Measurements from ENCODE around the gene SCGB1D4.
"Not testable (repeated sequence)": the region's sequence is repeated elsewhere in the genome, so short reads cannot be mapped to it uniquely, and the experiment has no call there.

The SCGB1D4 gene

DNA sequence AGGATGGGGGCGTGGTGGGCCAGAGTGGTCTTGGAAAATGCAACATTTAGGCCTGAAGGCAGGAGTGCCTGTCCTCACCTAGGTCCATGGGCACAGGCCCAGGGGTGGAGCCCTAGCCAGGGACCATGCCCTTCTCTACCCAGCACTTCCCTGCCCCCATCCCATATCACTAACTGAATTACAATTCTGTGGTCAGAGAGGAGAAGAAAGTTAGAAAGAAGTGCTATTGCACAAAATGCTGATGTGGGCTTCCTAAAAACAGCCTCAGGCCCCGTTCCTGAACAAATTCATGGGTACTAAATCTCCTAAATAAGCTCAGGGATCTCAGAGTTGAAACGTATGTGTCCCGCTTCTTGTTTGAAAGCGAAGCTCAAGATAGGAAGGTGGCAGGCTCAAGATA, 34.9 kb upstream of the SCGB1D4 start:
- H3K36me3 ChIP-seq (ENCODE audit: control insufficient read depth in 5 of 5, insufficient read depth in 5 of 5, low read length in 5 of 5) = no peaks in the 10 kb centered on the region
- H3K27ac ChIP-seq (ENCODE audit: low read depth, low read length) = no peak overlapping the region
- no peaks in the 10 kb centered on the region for H3K9me3 ChIP-seq (ENCODE audit: control insufficient read depth in 5 of 5, low read length in 5 of 5)
- H3K4me1 ChIP-seq (ENCODE audit: control insufficient read depth in 5 of 5, insufficient read depth in 5 of 5, low read length in 5 of 5) = peaks cover 0 to 17% (median 12%) of the 10 kb centered on the region in 5 donors
- H3K9ac ChIP-seq (ENCODE audit: low read length in 5 of 5) = no peak overlapping the region
- no peak overlapping the region for H3K4me3 ChIP-seq (ENCODE audit: low read depth in 1 of 5, low read length in 5 of 5)
- peaks cover 0 to 3% (median 0%) of the 10 kb centered on the region in 5 donors for H3K27me3 ChIP-seq (ENCODE audit: control insufficient read depth in 5 of 5, insufficient read depth in 4 of 5, low read length in 5 of 5)

DNA sequence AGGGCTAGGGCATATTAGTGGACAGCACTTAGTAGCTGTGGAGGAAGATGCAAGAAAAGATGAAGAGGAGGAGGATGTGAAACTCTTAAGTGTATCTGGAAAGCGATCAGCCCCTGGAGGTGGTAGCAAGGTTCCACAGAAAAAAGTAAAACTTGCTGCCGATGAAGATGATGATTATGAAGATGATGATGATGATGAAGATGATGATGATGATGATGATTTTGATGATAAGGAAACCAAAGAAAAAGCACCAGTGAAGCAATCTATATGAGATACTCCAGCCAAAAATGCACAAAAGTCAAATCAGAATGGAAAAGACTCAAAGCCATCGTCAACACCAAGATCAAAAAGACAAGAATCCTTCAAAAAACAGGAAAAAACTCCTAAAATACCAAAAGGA, 32.4 kb upstream of the SCGB1D4 start:
- not testable (repeated sequence) for H3K4me1 ChIP-seq (ENCODE audit: control insufficient read depth in 5 of 5, insufficient read depth in 5 of 5, low read length in 5 of 5); H3K27me3 ChIP-seq (ENCODE audit: control insufficient read depth in 5 of 5, insufficient read depth in 4 of 5, low read length in 5 of 5); H3K9ac ChIP-seq (ENCODE audit: low read length in 5 of 5); H3K27ac ChIP-seq (ENCODE audit: low read depth, low read length); H3K4me3 ChIP-seq (ENCODE audit: low read depth in 1 of 5, low read length in 5 of 5); H3K9me3 ChIP-seq (ENCODE audit: control insufficient read depth in 5 of 5, low read length in 5 of 5); H3K36me3 ChIP-seq (ENCODE audit: control insufficient read depth in 5 of 5, insufficient read depth in 5 of 5, low read length in 5 of 5)

DNA sequence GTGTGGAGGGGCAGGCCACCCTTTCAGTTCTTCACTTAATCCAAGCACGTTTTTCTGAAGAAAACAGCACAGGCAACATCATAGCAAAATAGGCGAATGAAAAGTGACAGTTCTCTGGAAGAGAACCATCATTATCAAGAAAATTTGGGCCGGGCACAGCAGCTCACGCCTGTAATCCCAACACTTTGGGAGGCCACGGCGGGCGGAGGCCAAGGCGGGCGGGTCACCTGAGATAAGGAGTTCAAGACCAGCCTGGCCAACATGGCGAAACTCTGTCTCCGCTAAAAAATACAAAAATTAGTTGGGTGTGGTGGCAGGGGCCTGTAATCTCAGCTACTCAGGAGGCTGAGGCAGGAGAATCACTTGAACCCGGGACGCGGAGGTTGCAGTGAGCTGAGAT, 28.7 kb upstream of the SCGB1D4 start:
- H3K36me3 ChIP-seq (ENCODE audit: control insufficient read depth in 5 of 5, insufficient read depth in 5 of 5, low read length in 5 of 5); H3K9ac ChIP-seq (ENCODE audit: low read length in 5 of 5); H3K27ac ChIP-seq (ENCODE audit: low read depth, low read length); H3K27me3 ChIP-seq (ENCODE audit: control insufficient read depth in 5 of 5, insufficient read depth in 4 of 5, low read length in 5 of 5); H3K4me1 ChIP-seq (ENCODE audit: control insufficient read depth in 5 of 5, insufficient read depth in 5 of 5, low read length in 5 of 5); H3K4me3 ChIP-seq (ENCODE audit: low read depth in 1 of 5, low read length in 5 of 5); H3K9me3 ChIP-seq (ENCODE audit: control insufficient read depth in 5 of 5, low read length in 5 of 5): not testable (repeated sequence)

DNA sequence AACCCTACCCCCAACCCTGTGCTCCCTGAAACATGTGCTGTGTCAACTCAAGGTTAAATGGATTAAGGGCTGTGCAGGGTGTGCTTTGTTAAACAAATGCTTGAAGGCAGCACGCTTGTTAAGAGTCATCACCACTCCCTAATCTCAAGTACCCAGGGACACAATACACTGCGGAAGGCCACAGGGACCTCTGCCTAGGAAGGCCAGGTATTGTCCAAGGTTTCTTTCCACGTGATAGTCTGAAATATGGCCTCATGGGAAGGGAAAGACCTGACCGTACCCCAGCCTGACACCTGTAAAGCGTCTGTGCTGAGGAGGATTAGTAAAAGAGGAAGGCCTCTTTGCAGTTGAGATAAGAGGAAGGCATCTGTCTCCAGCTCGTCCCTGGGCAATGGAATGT, 27.8 kb upstream of the SCGB1D4 start:
- H3K9me3 ChIP-seq (ENCODE audit: control insufficient read depth in 5 of 5, low read length in 5 of 5); H3K27me3 ChIP-seq (ENCODE audit: control insufficient read depth in 5 of 5, insufficient read depth in 4 of 5, low read length in 5 of 5); H3K27ac ChIP-seq (ENCODE audit: low read depth, low read length); H3K36me3 ChIP-seq (ENCODE audit: control insufficient read depth in 5 of 5, insufficient read depth in 5 of 5, low read length in 5 of 5); H3K9ac ChIP-seq (ENCODE audit: low read length in 5 of 5); H3K4me1 ChIP-seq (ENCODE audit: control insufficient read depth in 5 of 5, insufficient read depth in 5 of 5, low read length in 5 of 5); H3K4me3 ChIP-seq (ENCODE audit: low read depth in 1 of 5, low read length in 5 of 5): not testable (repeated sequence)

DNA sequence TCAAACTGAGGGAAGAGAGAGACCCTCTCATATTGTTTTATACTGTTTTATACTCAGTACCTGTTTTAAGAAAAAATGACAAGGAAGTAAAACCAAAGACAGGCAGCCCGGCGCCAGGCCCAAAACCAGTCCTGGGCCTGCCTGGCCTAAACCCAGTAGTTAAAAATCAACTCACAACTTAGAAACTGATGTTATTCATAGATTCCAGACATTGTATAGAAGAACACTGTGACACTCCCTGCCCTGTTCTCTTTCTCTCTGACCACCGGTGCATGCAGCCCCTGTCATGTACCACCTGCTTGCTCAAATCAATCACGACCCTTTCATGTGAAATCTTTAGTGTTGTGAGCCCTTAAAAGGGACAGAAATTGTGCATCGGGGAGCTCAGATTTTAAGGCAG, 26.9 kb upstream of the SCGB1D4 start:
- not testable (repeated sequence) for H3K4me1 ChIP-seq (ENCODE audit: control insufficient read depth in 5 of 5, insufficient read depth in 5 of 5, low read length in 5 of 5); H3K9me3 ChIP-seq (ENCODE audit: control insufficient read depth in 5 of 5, low read length in 5 of 5); H3K27ac ChIP-seq (ENCODE audit: low read depth, low read length)

DNA sequence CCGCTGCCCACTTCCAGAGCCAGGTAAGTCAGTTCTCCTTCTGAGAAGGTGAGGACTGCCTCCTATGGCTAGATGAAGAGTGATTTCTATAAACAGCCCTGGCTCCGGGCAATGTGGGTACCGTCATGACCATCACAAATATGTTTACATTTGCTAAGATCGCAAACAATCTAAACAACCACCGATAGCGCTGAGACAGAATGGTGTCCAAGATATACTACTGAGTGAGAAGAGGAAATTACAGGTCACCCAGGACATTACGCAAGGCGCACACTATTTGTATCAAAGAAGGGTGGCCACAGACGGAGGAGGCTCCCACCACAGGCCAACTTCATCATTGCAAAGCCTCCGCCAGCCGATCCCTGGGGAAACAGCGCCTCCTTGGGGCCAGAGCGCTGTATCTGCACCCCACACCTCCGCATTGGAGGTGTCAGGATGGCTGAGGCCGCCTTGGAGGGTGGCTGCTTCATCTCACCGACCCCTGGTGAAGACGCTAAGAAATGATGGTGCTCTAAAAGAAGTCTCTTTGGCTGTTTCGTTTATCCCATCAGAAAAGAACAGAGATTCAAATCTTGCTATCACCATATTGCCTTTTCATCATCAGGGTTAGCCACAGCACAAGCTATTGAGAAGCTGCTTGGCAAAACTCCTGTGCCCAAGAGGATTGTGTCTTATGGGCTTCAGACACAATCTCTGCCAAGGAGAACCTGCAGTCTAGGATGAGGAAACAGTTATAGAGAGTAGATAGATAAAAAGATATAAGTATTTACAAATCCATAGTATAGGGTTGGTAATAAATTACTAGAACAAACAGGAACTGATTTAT, 26.1 kb upstream of the SCGB1D4 start:
- H3K9me3 ChIP-seq (ENCODE audit: control insufficient read depth in 5 of 5, low read length in 5 of 5) = no peaks in the 10 kb centered on the region
- H3K27ac ChIP-seq (ENCODE audit: low read depth, low read length) = no peak overlapping the region
- H3K27me3 ChIP-seq (ENCODE audit: control insufficient read depth in 5 of 5, insufficient read depth in 4 of 5, low read length in 5 of 5) = peaks cover 0 to 3% (median 0%) of the 10 kb centered on the region in 5 donors
- no peaks in the 10 kb centered on the region for H3K36me3 ChIP-seq (ENCODE audit: control insufficient read depth in 5 of 5, insufficient read depth in 5 of 5, low read length in 5 of 5)
- no peak overlapping the region for H3K4me3 ChIP-seq (ENCODE audit: low read depth in 1 of 5, low read length in 5 of 5)
- no peak overlapping the region for H3K9ac ChIP-seq (ENCODE audit: low read length in 5 of 5)
- H3K4me1 ChIP-seq (ENCODE audit: control insufficient read depth in 5 of 5, insufficient read depth in 5 of 5, low read length in 5 of 5) = no peaks in the 10 kb centered on the region

More for the DNA sequence above, 26.9 kb upstream of the SCGB1D4 start:
- H3K9ac ChIP-seq (ENCODE audit: low read length in 5 of 5); H3K27me3 ChIP-seq (ENCODE audit: control insufficient read depth in 5 of 5, insufficient read depth in 4 of 5, low read length in 5 of 5); H3K36me3 ChIP-seq (ENCODE audit: control insufficient read depth in 5 of 5, insufficient read depth in 5 of 5, low read length in 5 of 5); H3K4me3 ChIP-seq (ENCODE audit: low read depth in 1 of 5, low read length in 5 of 5): not testable (repeated sequence)

DNA sequence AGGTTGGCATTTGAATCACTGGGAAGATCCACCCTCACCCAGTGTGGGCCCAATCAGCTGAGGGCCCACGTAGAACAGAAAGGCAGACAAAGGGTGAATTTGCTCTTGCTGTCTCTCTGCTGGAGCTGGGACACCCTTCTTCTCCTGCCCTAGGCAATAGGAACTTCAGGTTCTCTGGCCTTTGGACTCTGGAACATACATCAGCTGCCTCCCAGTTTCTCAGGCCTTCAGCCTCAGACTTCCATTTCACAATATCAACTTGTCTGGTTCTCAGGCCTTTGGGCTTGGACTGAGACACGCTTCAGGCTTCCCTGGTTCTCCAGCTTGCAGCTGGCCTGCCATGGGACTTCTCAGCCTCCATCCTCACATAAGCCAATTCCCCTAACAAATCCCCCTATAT, 23.6 kb upstream of the SCGB1D4 start:
- Histone ChIP-seq H3K9me3 (ENCODE audit: control insufficient read depth in 5 of 5, low read length in 5 of 5) (no peaks in the 10 kb centered on the region), H3K4me1 (ENCODE audit: control insufficient read depth in 5 of 5, insufficient read depth in 5 of 5, low read length in 5 of 5) (no peaks in the 10 kb centered on the region), H3K27ac (ENCODE audit: low read depth, low read length) (no peak overlapping the region), H3K9ac (ENCODE audit: low read length in 5 of 5) (no peak overlapping the region), H3K36me3 (ENCODE audit: control insufficient read depth in 5 of 5, insufficient read depth in 5 of 5, low read length in 5 of 5) (no peaks in the 10 kb centered on the region), H3K27me3 (ENCODE audit: control insufficient read depth in 5 of 5, insufficient read depth in 4 of 5, low read length in 5 of 5) (peaks cover 0 to 3% (median 0%) of the 10 kb centered on the region in 5 donors), H3K4me3 (ENCODE audit: low read depth in 1 of 5, low read length in 5 of 5) (no peak overlapping the region)

DNA sequence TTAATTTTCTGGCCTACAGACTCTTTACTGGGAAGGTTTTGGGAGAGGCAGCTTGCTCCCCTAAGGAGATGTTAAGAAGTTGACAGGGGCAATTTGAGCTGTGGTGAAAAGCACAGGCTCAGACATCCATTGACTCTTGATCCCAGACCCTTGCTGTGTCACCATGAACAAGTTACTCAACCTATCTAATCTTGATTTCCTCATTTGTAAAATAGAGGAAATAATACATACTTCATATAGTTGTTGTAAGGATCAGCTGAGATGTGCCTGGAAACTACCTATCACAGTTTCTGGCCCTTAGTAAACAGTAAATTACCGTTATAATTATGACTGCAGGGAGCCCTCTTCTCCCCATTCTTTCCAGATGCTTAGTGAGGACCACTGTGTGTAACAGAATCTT, 16.6 kb upstream of the SCGB1D4 start:
- no peak overlapping the region for H3K27ac ChIP-seq (ENCODE audit: low read depth, low read length)
- no peaks in the 10 kb centered on the region for H3K9me3 ChIP-seq (ENCODE audit: control insufficient read depth in 5 of 5, low read length in 5 of 5)
- H3K4me3 ChIP-seq (ENCODE audit: low read depth in 1 of 5, low read length in 5 of 5) = no peak overlapping the region
- peaks cover 0 to 3% (median 0%) of the 10 kb centered on the region in 5 donors for H3K27me3 ChIP-seq (ENCODE audit: control insufficient read depth in 5 of 5, insufficient read depth in 4 of 5, low read length in 5 of 5)
- no peak overlapping the region for H3K9ac ChIP-seq (ENCODE audit: low read length in 5 of 5)
- H3K4me1 ChIP-seq (ENCODE audit: control insufficient read depth in 5 of 5, insufficient read depth in 5 of 5, low read length in 5 of 5) = peaks cover 0 to 7% (median 0%) of the 10 kb centered on the region in 5 donors
- H3K36me3 ChIP-seq (ENCODE audit: control insufficient read depth in 5 of 5, insufficient read depth in 5 of 5, low read length in 5 of 5) = no peaks in the 10 kb centered on the region

DNA sequence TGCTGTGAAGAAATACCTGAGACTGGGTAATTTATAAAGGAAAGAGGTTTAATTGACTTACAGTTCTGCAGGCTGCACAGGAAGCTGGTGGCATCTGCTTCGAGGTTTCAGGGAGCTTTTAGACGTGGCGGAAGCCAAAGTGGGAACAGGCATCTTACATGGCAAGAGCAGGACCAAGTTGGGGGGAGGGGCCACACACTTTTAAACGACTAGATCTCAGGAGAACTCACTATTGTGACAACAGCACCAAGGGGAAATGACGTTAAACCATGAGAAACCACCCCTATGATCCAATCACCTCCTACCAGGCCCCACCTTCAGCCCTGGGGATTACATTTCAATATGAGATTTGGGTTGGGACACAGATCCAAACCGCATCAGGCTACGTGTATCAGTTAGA, 11.1 kb upstream of the SCGB1D4 start:
- H3K4me1 ChIP-seq (ENCODE audit: control insufficient read depth in 5 of 5, insufficient read depth in 5 of 5, low read length in 5 of 5) = peaks cover 0 to 7% (median 0%) of the 10 kb centered on the region in 5 donors

DNA sequence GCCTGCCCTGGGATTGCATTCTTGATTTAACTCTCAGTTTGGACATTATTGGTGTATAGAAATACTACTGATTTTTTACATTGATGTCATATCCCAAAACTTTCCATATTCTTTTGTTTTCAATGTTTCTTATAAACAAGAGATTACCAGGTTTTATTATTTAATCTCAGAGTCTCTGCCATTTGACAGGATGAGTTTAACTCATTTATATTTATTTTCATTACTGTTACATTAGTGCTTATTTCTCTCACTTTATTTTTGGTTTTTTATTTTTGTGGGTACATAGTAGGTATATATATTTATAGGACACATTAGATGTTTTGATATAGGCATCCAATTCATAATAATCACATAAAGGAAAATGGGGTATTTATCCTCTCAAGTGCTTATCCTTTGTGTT, 9.1 kb upstream of the SCGB1D4 start:
- no peaks in the 10 kb centered on the region for H3K36me3 ChIP-seq (ENCODE audit: control insufficient read depth in 5 of 5, insufficient read depth in 5 of 5, low read length in 5 of 5)
- no peak overlapping the region for H3K27ac ChIP-seq (ENCODE audit: low read depth, low read length)
- H3K9me3 ChIP-seq (ENCODE audit: control insufficient read depth in 5 of 5, low read length in 5 of 5) = peaks cover 0 to 9% (median 2%) of the 10 kb centered on the region in 5 donors
- no peak overlapping the region for H3K4me3 ChIP-seq (ENCODE audit: low read depth in 1 of 5, low read length in 5 of 5)
- H3K4me1 ChIP-seq (ENCODE audit: control insufficient read depth in 5 of 5, insufficient read depth in 5 of 5, low read length in 5 of 5) = peaks cover 0 to 7% (median 0%) of the 10 kb centered on the region in 5 donors
- peaks cover 0 to 3% (median 1%) of the 10 kb centered on the region in 5 donors for H3K27me3 ChIP-seq (ENCODE audit: control insufficient read depth in 5 of 5, insufficient read depth in 4 of 5, low read length in 5 of 5)
- H3K9ac ChIP-seq (ENCODE audit: low read length in 5 of 5) = no peak overlapping the region

More for the DNA sequence above, 11.1 kb upstream of the SCGB1D4 start:
- peaks cover 0 to 9% (median 2%) of the 10 kb centered on the region in 5 donors for H3K9me3 ChIP-seq (ENCODE audit: control insufficient read depth in 5 of 5, low read length in 5 of 5)
- H3K4me3 ChIP-seq (ENCODE audit: low read depth in 1 of 5, low read length in 5 of 5) = no peak overlapping the region
- H3K36me3 ChIP-seq (ENCODE audit: control insufficient read depth in 5 of 5, insufficient read depth in 5 of 5, low read length in 5 of 5) = no peaks in the 10 kb centered on the region
- H3K9ac ChIP-seq (ENCODE audit: low read length in 5 of 5) = no peak overlapping the region
- peaks cover 0 to 3% (median 2%) of the 10 kb centered on the region in 5 donors for H3K27me3 ChIP-seq (ENCODE audit: control insufficient read depth in 5 of 5, insufficient read depth in 4 of 5, low read length in 5 of 5)
- H3K27ac ChIP-seq (ENCODE audit: low read depth, low read length) = no peak overlapping the region
